ENCODE data around the gene NT5C2.
"Not testable (repeated sequence)": the region's sequence is repeated elsewhere in the genome, so short reads cannot be mapped to it uniquely, and the experiment has no call there.

DNA sequence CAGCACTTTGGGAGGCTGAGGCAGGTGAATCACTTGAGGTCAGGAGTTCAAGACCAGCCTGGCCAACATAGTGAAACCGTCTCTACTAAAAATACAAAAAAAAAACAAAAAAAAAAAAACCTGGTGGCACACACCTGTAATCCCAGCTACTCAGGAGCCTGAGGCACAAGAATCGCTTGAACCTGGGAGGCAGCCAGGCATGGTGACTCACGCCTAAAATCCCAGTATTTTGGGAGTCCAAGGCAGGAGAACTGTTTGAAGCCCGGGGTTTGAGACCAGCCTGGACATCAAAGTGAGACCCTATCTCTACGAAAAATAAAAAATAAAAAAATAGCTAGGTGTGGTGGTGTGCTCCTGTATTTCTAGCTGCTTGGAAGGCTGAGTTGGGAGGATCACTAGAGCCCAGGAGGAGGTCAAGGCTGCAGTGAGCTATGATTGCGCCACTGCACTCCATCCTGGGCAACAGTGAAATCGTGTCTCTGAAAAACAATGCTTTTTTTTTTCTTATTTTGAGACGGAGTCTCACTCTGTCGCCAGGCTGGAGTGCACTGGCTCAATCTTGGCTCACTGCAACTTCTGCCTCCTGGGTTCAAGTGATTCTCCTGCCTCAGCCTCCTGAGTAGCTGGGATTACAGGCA lies 29.2 kb downstream of the NT5C2 start:
- TF ChIP-seq EZH2phosphoT487 (IDR thresholded peaks at IDR 0.05; ENCODE audit: insufficient read depth, low read depth); EZH2 (IDR thresholded peaks at IDR 0.05; ENCODE audit: insufficient read depth, poor library complexity, severe bottlenecking): not testable (repeated sequence)

Measured in GM23248 (cell line).